Inflammatory macrophage (primary cell): ENCODE data around the gene CASP8.

Experiments used
- DNase-seq, 2 donors: peaks; one replicate each; pipeline ENCODE4 v3.0.0-alpha.2; 2020 to 2022

CASP8 gene

DNA sequence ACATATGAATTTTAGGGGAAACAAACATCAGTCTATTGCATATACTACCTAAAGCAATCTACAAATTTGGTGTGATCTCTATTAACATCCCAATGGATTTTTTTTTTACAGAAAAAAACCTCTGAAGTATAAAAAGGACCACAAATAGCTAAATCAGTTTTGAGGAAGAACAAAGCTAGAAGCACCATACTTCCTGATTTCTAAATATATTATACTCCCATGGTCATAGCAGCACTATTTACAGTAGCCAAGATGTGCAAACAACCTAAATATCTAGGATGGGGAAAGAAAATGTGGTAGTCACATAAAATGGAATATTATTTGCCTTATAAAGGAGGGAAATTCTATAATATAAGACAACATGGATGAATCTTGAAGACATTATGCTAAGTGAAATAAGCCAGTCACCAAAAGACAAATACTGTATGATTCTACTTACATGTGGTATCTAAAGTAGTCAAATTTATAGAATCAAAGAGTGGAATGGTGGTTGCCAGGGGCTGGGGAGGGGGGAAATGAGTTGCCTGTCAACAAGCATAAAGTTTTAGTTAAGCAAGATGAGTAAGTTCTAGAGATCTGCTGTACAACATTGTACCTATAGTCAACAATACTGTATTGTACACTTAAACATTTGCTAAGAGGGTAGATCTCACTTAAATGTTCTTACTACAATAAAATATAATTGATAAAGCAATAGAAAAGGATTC is 17.6 kb upstream of the CASP8 start:
- peak; percentile 33 to 72 for DNase-seq

DNA sequence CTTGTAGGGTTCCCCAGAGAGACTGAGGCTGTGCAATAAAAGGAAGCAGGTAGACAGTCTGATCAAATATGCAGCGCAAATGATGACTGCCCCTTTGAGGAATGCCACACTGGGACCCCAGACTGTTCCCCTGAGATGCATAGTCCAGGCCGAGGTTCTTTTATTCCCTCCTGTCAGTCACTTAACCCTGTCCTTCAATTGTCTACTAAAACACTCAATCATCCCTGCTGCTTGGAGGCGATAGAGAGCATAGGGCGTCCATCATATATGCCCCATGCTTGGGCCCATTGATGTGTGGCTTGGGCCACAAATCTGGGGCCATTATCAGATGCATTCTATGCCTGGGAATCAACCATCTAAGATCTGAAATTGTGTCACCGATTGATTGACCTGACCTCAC is 15.5 kb upstream of the CASP8 start:
- no peak for DNase-seq

DNA sequence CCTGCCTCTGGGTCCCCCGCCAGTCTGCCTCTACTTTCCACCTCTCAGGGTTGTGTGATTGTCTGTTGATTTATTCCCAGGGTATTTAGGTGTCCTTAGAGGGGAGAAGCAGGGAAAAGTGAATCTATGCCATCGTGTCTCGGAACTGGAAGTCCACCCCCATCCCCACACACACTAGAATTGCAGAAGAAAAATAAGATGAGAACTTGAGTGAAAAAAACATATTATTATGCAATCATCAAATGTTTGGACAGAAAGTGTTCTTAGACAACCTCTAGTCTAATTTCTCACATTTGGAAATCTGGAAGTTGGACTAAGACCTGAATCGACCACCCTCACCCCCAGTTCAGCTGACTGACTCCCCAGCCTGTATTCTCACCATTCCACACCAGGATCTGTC is 14.1 kb upstream of the CASP8 start:
- DNase-seq = peak; percentile 47 to 84

DNA sequence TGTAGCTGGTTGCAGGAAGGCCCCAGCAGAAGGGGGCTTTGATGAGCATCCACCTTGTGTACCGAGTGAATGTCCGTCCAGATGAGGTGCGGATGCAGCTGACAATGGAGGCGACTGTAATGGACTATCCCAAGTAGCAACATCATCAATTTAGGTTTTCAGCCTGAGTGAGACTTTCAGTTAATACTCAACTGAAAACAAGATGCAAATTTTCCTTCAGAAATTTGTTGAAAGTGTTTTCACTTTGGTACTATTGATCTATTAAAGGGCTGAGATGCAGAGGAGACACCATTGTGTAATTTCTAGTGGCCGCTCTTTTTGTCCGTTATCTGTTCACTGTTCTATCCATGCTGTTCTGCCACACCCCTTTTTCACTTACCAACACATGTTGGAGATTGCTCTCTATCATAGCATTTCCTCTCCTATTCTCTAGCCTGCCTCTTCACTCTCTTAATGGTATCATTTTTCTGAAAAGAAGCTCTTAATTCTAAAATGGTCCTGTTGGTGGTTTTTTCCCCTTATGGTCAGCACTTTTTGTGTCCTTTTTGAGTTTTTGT is 12.0 kb upstream of the CASP8 start:
- DNase-seq = no peak

DNA sequence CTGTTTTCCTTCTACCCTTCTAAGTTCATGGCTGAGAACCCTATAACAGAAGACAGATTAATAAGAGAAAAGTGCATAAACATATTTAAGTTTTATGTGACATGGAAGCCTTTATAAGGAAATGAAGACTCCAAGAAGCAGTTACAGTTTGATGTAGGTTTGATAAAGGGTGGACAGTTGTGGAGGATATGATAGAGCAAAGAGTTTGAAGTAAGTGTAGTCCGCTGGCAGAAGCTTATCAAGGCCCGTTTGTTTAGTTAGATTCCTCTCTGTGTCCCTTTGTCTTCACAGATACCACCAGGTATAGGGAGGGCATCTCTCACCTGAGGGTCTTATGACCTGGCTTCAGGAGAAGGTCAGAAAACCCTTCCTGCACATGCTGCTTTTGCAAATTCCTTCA is 10.4 kb upstream of the CASP8 start:
- no peak for DNase-seq

DNA sequence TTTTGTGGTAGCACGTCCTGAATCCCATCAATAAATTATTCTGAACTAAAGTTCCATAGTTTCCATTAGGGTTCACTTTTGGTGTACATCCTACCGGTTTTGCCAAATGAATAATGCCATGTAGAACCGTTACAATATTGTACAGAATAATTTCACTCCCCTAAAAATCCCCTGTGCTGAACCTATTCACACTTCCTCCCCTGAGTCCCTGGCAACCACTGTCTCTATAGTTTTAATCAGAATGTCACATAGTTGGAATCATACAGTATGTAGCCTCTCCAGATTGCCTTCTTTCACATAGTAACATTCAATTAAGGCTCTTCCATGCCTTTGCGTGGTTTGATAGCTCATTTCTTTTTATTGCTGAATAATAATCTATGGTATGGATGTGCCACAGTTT is 9.6 kb upstream of the CASP8 start:
- DNase-seq = no peak

DNA sequence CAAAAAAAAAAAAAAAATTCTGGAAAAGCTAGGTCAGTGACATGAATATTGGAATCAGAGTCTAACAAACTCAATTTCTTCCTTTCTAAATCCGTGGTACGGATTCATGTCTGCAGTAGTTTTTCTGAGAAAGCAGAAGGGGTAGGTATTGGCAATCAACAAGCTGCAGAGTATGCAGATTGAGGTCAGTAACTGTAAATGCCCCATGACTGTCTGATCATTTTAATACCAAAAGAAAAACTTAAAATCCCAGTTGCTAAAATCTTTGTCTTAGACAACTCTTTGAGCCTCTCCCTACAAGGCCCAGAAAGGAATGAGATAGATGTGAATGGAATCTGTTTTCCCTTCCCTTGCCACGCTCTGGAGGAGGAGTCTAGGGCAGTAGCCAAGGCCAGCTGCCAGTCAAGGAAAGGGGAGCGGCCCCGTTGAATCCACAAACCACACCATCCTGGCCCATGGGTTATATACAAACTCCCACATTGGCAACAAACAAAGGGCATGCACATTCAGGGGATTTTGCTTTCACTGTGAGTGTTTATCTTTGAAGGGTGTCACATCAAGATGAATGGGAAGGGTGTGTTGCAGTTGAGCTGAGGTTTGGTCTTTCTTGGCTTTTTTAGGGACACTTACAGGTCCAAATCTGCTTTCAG is 6.1 kb upstream of the CASP8 start:
- peak; percentile 15 to 73 for DNase-seq

DNA sequence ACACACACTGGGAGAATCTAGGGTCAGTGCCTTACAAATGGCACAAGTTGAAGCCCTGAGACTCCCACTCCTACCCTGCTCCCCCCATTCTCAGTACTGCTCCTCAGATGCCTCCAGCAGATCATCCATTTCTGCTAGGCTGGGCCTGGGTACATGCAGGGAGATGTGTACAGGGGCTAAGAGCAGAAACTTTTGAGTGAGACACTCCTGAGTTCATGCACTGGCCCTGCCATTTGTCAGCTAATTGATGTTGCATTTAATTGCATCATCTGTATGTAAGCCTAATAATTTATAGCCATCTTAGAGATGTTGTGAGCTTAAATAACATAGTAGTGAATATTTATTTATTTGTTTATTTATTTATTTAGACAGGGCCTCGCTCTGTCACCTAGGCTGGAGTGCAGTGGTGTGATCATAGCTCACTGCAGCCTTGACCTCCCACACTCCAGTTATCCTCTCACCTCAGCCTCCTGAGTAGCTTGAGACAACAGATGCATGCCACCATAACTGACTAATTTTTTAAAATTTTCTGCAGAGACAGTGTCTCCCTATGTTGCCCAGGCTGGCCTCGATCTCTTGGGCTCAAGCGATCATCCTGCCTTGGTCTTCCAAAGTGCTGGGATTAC is 4.8 kb upstream of the CASP8 start:
- no peak for DNase-seq

DNA sequence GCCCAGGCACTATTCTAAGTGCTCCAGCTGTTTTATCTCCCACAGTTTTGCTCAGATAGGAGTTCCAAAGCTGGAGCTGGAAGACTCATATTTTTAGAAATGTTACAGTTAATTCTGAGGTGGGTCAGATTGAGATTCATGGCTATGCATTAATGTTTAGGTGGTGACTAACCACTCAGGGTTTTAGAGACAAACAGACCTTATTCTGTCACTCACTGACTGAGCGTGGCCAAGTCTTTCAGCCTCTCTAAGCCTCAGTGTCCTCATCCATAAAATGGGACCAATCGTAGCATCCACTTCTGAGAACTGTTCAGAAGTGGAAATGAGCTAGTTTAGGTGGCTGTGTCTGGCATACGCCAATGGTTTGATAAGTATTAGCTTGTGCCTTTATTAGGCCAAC is 4.3 kb upstream of the CASP8 start:
- DNase-seq = no peak

DNA sequence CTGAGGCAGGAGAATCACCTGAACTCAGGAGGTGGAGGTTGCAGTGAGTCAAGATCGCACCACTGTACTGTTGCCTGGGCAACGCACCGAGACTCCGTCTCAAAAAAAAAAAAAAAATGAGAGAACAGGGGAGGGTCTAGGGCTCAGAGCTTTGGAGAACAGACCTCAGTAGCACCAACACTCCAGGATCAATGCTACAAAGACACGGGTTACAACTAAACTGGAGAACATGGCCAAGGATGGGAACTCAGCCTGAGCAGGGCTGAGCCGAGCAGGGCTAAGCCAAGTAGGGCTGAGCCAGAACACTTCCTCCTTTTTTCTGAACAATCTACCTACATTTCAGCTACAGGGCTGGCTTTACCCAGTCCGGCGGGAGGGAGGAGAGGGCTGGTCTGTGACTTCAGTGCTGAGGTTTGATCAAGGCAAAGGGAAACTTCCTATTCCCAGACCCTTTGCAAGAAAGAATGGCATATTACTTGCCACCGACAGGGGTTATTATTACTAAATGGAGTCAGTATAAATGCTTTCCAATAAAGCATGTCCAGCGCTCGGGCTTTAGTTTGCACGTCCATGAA is 2.9 kb upstream of the CASP8 start:
- DNase-seq = peak; percentile 77

DNA sequence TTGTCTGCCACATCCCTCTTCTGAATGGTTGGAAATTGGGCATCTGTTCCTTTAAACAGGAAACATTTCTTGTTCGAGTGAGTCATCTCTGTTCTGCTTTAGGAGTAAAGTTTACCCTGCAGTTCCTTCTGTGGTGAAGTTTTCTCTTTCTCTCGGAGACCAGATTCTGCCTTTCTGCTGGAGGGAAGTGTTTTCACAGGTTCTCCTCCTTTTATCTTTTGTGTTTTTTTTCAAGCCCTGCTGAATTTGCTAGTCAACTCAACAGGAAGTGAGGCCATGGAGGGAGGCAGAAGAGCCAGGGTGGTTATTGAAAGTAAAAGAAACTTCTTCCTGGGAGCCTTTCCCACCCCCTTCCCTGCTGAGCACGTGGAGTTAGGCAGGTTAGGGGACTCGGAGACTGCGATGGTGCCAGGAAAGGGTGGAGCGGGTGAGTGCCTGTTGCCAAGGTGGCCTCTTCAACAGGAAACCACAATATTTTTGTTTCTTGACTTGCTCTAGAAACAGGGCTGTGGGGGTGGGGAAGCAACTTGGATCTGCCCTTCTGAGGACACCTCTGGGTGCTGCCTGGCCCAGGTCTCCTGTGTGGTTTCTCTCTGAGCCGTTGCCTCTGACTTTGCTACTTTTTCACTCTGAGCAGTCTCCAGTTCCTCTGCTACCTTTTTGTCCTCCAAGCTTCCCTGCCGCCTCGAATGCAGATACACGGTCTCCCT is 2.2 kb upstream of the CASP8 start:
- DNase-seq = peak; percentile 56 to 85

DNA sequence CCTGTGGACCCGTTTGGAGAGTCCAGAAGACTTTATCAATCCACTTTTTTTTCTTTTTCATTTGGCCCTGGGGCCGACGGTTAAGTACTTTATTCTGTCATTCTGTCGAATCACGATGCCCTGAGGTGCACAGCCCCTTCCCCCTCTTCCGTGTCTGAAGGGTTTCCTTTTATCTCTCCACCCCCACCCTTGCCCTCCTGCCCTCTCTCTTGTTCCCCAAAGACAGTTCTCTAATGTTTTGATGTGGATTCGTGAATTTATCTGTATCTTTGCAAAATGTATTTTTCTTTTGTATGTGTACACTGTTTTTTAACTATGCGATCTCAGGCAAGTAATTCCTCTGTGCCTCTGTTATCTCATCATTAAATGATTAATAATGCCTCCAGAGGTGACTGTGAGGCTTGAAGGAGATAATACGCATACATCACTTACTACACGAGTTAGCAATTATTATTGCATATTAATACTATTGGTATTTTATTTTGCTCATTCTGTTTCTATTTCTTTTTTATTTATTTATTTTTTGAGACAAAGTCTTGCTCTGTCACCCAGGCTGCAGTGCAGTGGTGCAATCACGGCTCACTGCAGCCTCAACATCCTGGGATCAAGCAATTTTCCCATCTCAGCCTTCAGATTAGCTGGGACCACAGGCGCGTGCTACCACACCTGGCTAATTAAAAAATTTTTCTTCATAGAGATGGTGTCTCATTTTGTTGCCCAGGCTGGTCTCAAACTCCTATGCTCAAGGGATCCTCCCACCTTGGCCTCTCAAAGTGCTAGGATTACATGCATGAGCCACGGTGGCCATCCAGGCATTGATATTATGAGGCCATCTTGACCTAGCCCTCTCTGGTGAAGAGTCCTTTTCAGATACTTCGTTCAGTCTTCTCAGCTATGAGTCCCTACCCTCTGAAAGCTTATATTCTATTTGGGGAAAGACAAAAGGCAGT is 1.4 kb upstream of the CASP8 start:
- DNase-seq = peak; percentile 40 to 43

DNA sequence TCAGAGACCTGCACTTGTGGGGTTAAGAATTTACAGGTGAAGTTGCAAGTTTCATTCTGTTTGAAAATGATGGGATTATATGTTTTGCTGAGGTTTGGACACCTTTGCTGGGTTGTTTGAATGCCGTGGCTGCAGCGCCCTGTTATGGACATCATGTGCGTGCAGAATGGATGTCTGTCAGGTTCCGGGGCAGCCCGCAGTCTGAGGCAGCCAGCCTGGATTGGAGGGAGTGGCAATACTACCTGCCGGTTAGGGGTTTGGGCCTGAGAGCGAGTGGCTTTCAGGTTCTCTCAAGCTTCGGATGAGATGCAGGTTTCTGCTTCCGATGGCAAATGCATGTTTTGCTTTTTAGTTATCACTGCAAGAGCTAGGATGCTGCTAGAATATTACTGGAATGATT is 1.1 kb downstream of the CASP8 start:
- no peak for DNase-seq

DNA sequence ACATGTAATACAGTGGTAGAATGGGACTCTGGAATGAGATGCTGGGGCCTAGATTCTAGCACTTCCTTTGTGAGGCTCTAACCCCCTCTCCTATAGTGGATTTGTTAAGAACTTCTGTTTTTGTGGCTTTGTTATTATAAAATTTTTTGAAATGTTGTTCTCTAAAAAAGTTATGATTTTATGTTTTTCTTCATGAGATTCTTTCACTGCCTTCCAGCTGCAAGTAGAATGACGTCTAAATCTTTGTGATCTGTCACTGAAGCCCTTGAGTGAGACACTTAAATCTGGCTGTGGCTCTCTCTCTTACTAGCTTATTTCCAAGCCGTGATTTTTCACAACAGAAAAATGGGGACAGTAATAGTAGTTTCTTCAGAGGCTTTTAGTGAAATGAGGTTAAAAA is 1.6 kb downstream of the CASP8 start:
- DNase-seq = peak; percentile 14 to 42

DNA sequence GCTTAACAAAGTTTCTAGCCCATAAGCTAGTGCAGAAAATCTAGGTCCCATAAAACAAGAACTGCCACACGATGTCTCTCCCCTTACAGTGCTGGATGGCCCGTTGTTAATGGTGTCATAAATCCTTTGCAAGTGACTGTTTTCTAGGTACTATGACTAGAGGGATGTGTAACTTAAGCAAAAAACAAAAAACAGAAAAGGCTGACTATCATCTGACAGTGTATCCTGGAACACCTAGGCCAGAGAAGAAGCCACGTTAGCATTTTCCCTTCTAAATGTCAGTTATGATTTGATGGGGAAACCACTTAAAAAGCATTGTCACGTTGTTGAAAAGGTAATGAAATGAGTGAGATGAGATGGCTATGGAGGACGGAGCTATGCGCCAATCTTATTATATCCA is 2.4 kb downstream of the CASP8 start:
- peak in 1 of 2 donors; percentile 24 for DNase-seq

DNA sequence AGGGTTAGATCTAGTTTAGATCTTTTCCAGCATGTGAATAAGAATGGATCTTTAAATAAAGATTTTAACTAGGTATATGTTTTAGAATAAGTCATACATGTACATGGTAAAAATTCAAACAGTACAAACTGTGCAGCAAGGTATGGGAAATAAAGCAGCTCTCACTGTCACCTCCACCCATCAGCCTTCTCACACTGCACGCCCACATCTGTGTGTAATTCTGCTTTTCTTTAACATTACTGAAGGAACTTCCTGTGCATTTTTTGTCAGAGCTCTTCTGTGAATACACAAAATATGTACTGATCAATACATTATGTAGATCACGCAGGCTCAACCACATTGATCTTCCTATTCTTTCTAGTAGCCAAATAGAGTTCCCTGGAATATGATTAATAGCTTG is 3.4 kb downstream of the CASP8 start:
- peak; percentile 46 to 49 for DNase-seq

DNA sequence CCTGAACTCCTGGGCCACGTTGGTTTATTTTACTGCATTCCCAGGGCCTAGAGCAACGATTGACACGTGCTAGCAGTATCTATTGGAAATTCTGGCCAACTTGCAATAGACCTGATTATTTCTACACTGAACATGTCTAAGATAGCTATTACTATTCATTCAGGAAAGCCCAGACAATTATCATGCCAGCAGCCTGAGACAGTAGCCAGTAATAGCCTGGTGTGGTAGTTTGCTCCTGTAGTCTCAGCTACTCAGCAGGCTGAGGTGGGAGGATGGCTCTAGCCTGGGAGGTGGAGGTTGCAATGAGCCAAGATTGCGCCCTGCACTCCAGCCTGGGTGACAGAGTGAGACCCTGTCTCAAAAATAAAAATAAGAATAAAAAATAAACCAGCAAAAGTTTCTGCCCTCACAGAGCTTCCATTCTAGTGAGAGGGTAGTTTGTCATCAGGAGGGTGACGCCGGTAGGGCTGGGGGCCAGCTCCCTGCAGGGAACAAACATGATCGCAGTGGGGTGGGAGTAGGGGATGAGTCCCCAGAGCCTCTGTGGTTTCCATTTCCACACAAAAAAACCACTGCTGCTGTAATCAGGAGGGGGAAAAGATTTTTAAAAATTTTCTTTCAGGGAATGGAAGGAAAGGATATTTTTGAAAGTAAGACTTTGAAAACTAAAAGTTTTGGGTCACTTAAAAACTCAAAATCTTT is 4.3 kb downstream of the CASP8 start:
- DNase-seq = no peak

DNA sequence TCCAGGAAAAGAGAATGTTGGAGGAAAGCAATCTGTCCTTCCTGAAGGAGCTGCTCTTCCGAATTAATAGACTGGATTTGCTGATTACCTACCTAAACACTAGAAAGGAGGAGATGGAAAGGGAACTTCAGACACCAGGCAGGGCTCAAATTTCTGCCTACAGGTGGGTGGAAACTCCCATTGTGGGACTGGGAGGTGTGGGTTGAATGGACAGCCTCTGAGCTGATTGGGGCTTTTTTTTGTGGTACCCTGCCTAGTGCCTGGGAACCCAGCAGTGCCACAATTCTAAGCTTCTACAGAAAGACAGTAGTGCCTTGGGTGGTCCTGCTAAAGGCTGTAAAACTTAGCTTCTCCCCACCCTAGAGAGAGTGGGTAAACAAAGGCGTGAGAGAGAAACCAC is 6.3 kb downstream of the CASP8 start:
- no peak for DNase-seq

DNA sequence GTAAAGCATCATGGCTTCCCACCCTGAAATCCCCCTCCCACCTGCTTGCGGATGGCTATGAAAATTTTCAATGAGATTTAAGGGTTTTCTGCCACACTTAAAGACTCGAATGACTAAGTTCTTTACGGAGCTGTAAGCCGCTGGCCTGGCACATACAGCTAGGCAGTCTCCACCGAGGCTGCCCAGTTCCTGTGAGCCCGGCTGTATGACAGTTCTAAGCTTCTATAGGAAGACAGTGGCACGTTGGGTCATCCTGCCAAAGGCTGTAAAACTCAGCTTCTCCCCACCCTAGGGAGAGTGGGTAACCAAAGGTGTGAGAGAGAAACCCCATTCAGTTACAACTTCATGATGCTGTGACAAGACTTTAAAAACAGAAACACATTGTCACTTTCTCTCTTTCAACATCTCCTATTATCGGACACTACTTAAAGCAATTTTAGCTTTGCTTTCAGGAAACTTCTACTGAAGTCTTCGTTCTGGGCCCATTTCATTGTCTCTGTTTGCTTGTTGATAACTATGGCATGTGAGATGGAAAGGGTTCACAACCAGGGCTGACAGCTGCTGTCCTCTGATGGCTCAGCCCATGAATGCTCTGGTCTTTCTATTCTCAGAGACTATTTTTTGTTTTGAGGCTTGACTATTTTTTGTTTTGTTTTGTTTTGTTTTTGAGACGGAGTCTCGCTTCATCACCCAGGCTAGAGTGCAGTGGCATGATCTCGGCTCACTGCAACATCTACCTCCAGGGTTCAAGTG is 7.1 kb downstream of the CASP8 start:
- no peak for DNase-seq

DNA sequence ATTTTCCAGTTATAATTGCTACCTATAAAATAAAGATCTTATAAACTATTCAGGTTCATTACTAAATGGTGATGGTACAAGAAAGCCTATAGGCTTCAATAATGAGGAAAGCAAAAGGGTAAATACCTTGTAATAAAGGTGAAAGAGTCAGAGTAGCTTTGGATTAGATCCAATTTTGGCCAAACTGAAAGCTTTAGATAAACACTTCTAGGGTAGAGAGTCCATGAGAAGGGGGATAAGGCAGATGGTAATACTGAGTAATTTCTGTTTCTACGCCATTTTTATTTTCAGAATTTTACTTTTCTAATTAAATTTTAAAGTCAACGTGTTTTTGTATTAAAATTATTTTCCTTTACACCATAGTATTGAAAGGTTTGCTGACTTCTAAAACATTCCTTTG is 9.4 kb downstream of the CASP8 start:
- no peak for DNase-seq
